ENCODE results near the gene GALNT18. TPM values are rescaled to one million over a fixed set of nuclear protein-coding genes. Genes with fewer than 3 reads are reported as not detected.

Gene GALNT18
- total RNA-seq, 1 donor from 2014 or later, result 39.8 TPM

DNA sequence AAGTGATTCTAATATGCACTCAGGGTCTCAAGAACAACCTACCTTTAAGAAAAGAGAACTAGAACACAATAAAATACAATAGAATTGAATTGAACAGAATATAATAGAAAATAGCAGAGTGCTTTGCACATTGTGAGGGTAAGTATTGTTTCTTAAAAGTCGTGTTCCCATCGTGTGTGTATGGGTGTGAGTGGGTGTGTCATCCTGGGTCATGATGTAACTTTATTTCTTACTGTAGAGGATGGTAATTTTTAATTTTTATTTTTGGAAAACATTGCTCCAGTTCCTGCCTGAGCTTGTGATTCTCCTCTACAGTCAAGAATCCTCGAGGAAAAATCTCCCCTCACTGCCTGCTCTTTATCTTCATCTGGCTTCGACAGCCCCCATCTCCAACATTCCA lies 193.1 kb downstream of the GALNT18 start:
- H3K4me1 Mint-ChIP-seq (ENCODE audit: unreplicated experiment), result peaks cover 35% of the 10 kb centered on the region
- H3K4me3 Mint-ChIP-seq (ENCODE audit: unreplicated experiment), result no peak overlapping the region
- no peak overlapping the region for H3K27ac Mint-ChIP-seq (ENCODE audit: unreplicated experiment)
- H3K27me3 Mint-ChIP-seq (ENCODE audit: unreplicated experiment), result no peaks in the 10 kb centered on the region
- TF ChIP-seq, protein P1, sequence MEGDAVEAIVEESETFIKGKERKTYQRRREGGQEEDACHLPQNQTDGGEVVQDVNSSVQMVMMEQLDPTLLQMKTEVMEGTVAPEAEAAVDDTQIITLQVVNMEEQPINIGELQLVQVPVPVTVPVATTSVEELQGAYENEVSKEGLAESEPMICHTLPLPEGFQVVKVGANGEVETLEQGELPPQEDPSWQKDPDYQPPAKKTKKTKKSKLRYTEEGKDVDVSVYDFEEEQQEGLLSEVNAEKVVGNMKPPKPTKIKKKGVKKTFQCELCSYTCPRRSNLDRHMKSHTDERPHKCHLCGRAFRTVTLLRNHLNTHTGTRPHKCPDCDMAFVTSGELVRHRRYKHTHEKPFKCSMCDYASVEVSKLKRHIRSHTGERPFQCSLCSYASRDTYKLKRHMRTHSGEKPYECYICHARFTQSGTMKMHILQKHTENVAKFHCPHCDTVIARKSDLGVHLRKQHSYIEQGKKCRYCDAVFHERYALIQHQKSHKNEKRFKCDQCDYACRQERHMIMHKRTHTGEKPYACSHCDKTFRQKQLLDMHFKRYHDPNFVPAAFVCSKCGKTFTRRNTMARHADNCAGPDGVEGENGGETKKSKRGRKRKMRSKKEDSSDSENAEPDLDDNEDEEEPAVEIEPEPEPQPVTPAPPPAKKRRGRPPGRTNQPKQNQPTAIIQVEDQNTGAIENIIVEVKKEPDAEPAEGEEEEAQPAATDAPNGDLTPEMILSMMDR (IDR thresholded peaks at IDR 0.05), result no peak
- no peaks in the 10 kb centered on the region for H3K9me3 Mint-ChIP-seq (ENCODE audit: unreplicated experiment)
- no peak for DNase-seq (ENCODE audit: extremely low spot score, unreplicated experiment)
- H3K36me3 Mint-ChIP-seq (ENCODE audit: unreplicated experiment), result peaks cover 19% of the 10 kb centered on the region

DNA sequence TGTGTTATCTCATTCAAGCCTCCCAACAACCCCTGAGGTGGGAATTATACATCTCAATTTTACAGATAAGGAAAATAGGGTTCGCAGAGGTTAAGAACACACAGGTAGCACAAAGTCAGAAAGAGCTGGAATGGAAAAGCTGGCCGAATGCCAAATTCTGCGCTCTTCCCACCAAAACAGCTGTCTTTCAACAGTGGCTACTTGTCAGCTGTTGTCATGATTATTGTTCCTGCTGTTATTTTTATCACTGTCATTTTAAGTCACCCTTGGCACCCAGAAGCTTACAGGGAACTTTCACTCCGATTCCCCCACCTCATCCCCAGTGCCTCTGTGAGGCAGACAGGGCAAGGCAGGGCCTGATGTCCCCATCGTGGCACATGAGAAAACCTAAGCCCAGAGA lies 194.3 kb downstream of the GALNT18 start:
- H3K9me3 Mint-ChIP-seq (ENCODE audit: unreplicated experiment), result no peaks in the 10 kb centered on the region
- H3K27ac Mint-ChIP-seq (ENCODE audit: unreplicated experiment), result no peak overlapping the region
- DNase-seq (ENCODE audit: extremely low spot score, unreplicated experiment), result no peak
- no peak overlapping the region for H3K4me3 Mint-ChIP-seq (ENCODE audit: unreplicated experiment)
- no peaks in the 10 kb centered on the region for H3K27me3 Mint-ChIP-seq (ENCODE audit: unreplicated experiment)
- peaks cover 43% of the 10 kb centered on the region for H3K4me1 Mint-ChIP-seq (ENCODE audit: unreplicated experiment)
- TF ChIP-seq, protein P1 (IDR thresholded peaks at IDR 0.05), result no peak
- peaks cover 19% of the 10 kb centered on the region for H3K36me3 Mint-ChIP-seq (ENCODE audit: unreplicated experiment)

DNA sequence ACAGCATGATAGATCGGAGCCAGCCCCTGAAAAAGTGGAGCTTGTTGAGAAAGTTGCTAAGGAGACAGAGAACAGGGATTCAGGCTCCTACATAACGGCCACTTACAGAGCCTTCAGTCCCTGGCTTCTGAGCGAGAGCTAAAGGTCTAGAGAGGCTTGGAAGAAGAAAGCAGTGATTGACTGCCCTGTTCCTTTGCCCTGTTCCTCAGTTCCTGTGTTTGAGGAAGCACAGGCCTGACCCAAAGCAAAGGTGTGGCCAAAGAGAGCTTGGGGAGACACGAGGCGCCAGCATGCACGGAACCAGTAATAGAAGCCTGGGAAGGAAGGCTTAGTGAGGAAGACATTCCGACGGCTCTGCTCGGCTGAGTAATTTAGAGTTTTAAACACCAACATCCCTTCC lies 194.7 kb downstream of the GALNT18 start:
- Mint-ChIP-seq H3K9me3 (ENCODE audit: unreplicated experiment) (no peaks in the 10 kb centered on the region), H3K4me1 (ENCODE audit: unreplicated experiment) (peaks cover 47% of the 10 kb centered on the region), H3K27me3 (ENCODE audit: unreplicated experiment) (no peaks in the 10 kb centered on the region), H3K36me3 (ENCODE audit: unreplicated experiment) (peaks cover 18% of the 10 kb centered on the region), H3K27ac (ENCODE audit: unreplicated experiment) (peak overlapping the region; percentile 89), H3K4me3 (ENCODE audit: unreplicated experiment) (no peak overlapping the region)
- no peak for DNase-seq (ENCODE audit: extremely low spot score, unreplicated experiment)
- TF ChIP-seq, protein P1 (IDR thresholded peaks at IDR 0.05), result no peak

DNA sequence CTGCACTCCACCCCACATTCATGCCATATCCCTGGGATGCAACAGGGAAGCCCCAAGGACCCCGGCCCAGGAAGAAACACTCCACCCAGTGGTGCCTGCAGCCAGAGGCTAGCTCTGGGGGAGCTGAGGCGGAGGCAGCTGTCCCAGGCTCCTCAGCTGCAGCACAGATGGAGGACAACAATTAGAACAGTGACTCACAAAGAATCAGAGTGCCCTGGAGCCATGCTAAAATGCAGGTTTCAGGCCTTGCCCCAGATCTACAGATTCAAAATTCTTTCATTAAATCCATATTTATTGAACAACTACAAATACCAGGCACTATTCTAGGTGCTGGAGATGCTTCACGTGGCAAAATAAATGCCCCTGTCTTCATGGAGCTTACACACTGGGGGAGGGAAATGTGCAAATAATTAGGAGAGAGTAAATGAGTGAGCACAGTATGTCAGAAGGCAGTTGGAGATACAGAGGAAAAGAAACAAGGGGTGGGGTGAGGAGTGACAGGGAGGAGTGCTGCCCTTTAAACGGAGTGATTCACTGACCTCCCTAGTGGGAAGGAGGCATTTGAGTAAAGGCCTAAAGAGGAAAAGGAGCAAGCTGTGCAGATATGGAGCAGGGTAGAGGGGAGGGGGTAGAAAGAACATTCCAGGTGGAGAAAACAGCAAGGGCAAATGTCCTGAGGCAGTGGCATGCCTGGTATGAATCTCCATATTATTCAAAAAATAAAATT lies 195.4 kb downstream of the GALNT18 start:
- Mint-ChIP-seq H3K9me3 (ENCODE audit: unreplicated experiment) (no peaks in the 10 kb centered on the region), H3K4me3 (ENCODE audit: unreplicated experiment) (no peak overlapping the region), H3K27ac (ENCODE audit: unreplicated experiment) (peak overlapping the region; percentile 89), H3K36me3 (ENCODE audit: unreplicated experiment) (peaks cover 11% of the 10 kb centered on the region), H3K27me3 (ENCODE audit: unreplicated experiment) (no peaks in the 10 kb centered on the region), H3K4me1 (ENCODE audit: unreplicated experiment) (peaks cover 52% of the 10 kb centered on the region)
- no peak for DNase-seq (ENCODE audit: extremely low spot score, unreplicated experiment)
- TF ChIP-seq, protein P1 (IDR thresholded peaks at IDR 0.05), result no peak

DNA sequence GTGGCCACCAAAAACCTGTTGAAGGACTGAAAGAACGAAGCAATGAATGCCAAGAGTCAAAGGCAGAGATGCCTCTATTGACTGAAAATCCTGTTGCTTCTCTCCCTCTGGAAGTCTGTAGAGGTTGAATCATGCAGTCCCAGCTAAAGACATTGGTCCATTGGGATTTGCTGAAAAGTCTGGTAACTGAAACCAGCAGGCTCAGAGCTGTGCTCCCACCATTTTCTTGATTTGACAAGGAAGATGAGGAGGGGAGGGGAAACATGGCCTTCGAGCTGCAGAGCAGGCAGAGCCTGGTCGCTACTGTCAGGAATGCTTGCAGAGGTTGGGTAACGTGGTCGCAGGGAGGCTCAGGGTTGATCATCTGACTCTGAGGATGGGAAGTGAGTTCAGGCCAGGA lies 196.0 kb downstream of the GALNT18 start:
- H3K9me3 Mint-ChIP-seq (ENCODE audit: unreplicated experiment), result no peaks in the 10 kb centered on the region
- H3K4me1 Mint-ChIP-seq (ENCODE audit: unreplicated experiment), result peaks cover 58% of the 10 kb centered on the region
- no peak for DNase-seq (ENCODE audit: extremely low spot score, unreplicated experiment)
- TF ChIP-seq, protein P1 (IDR thresholded peaks at IDR 0.05), result no peak
- peaks cover 9% of the 10 kb centered on the region for H3K36me3 Mint-ChIP-seq (ENCODE audit: unreplicated experiment)
- H3K27me3 Mint-ChIP-seq (ENCODE audit: unreplicated experiment), result no peaks in the 10 kb centered on the region
- peak overlapping the region; percentile 89 for H3K27ac Mint-ChIP-seq (ENCODE audit: unreplicated experiment)
- no peak overlapping the region for H3K4me3 Mint-ChIP-seq (ENCODE audit: unreplicated experiment)
